Measurements from ENCODE around the gene OR51B6.
"Not testable (repeated sequence)": the region's sequence is repeated elsewhere in the genome, so short reads cannot be mapped to it uniquely, and the experiment has no call there.

The OR51B6 gene, protein sequence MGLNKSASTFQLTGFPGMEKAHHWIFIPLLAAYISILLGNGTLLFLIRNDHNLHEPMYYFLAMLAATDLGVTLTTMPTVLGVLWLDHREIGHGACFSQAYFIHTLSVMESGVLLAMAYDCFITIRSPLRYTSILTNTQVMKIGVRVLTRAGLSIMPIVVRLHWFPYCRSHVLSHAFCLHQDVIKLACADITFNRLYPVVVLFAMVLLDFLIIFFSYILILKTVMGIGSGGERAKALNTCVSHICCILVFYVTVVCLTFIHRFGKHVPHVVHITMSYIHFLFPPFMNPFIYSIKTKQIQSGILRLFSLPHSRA

DNA sequence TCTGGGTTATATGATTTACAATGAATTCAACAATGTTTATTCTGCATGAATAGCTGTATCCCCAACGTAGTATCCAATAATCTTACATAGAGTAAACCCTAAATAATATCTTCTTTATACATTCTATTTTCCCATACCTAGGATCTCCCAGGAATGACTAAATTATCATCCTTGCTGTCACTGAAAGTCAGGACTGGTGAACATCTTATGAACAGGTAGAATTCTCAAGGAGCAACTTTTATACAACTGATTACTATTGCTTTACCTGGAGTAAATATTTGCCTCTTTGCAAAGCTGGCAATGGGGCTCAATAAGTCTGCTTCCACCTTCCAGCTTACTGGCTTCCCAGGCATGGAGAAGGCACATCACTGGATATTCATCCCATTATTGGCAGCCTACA, at the start of gene OR51B6:
Gene OR51B6 (plus strand): TSS at position 301 of the 400 bp plus-strand sequence. CDS start 0 bp downstream, at position 301.
- TF ChIP-seq, protein P1, sequence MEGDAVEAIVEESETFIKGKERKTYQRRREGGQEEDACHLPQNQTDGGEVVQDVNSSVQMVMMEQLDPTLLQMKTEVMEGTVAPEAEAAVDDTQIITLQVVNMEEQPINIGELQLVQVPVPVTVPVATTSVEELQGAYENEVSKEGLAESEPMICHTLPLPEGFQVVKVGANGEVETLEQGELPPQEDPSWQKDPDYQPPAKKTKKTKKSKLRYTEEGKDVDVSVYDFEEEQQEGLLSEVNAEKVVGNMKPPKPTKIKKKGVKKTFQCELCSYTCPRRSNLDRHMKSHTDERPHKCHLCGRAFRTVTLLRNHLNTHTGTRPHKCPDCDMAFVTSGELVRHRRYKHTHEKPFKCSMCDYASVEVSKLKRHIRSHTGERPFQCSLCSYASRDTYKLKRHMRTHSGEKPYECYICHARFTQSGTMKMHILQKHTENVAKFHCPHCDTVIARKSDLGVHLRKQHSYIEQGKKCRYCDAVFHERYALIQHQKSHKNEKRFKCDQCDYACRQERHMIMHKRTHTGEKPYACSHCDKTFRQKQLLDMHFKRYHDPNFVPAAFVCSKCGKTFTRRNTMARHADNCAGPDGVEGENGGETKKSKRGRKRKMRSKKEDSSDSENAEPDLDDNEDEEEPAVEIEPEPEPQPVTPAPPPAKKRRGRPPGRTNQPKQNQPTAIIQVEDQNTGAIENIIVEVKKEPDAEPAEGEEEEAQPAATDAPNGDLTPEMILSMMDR (IDR thresholded peaks at IDR 0.05; ENCODE audit: low read depth, low read length): no peak
- no peak for TF ChIP-seq MYC (IDR thresholded peaks at IDR 0.05; ENCODE audit: low read depth, low read length)
- TF ChIP-seq, protein P2, sequence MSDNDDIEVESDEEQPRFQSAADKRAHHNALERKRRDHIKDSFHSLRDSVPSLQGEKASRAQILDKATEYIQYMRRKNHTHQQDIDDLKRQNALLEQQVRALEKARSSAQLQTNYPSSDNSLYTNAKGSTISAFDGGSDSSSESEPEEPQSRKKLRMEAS (IDR thresholded peaks at IDR 0.05; ENCODE audit: low read depth, low read length): no peak
- no peak for TF ChIP-seq POLR2A (IDR thresholded peaks at IDR 0.05; ENCODE audit: extremely low read depth, insufficient read length)
- DNase-seq (ENCODE audit: low read depth): no peak
- no peak within 1 kb of the TSS for H3K4me3 ChIP-seq (ENCODE audit: low read depth, low read length)

DNA sequence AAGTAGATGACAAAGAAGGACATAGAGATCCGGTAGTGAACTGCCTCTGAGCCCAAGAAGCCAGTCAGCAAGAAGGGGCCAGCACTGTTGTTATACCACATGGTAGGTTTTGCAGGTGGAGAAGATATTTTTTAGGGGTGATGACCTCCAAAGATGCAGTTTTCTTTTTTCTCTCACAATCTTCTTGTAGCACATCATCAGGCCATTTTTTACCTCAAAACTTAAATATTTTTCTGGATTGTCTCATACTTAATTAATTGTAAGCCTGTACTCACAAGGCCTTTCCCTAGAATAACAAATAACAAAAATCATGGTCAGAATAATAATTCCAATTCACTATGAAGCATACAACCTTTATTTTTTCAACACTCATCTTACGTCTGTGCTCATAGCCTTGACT, 49.5 kb upstream of the OR51B6 start, which contains the start of gene OR51B4:
Gene OR51B4 (minus strand): TSS at position 101 of the 400 bp plus-strand sequence. CDS start 0 bp downstream, at position 101.
- no peak within 1 kb of the TSS for H3K4me3 ChIP-seq (ENCODE audit: low read depth, low read length)
- DNase-seq (ENCODE audit: low read depth): no peak
- no peak for TF ChIP-seq MYC (IDR thresholded peaks at IDR 0.05; ENCODE audit: low read depth, low read length)
- TF ChIP-seq, protein P2 (IDR thresholded peaks at IDR 0.05; ENCODE audit: low read depth, low read length): no peak
- no peak for TF ChIP-seq POLR2A (IDR thresholded peaks at IDR 0.05; ENCODE audit: extremely low read depth, insufficient read length)
- TF ChIP-seq, protein P1 (IDR thresholded peaks at IDR 0.05; ENCODE audit: low read depth, low read length): no peak

DNA sequence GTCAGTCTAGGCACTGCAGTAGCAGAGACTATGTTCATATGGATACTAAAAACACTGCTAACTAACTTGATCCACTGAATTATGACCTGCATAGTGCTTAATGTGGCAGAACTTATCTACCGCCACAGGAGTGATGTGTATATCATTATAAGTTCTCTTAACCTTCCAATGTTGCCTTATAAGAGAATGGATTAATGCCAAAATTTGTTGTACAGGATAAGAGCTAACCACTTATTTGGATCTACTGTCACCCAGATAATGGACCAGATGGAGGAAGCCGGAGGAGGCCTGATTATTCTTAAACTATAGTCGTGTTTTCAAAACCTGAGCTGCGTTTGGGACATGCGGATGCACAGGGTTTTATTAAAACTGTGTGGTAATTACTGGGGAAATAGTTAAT, 47.7 kb upstream of the OR51B6 start:
- no peak overlapping the region for H3K4me3 ChIP-seq (ENCODE audit: low read depth, low read length)
- DNase-seq (ENCODE audit: low read depth): no peak
- TF ChIP-seq MYC (IDR thresholded peaks at IDR 0.05; ENCODE audit: low read depth, low read length) (no peak), POLR2A (IDR thresholded peaks at IDR 0.05; ENCODE audit: extremely low read depth, insufficient read length) (no peak)
- TF ChIP-seq, protein P2 (IDR thresholded peaks at IDR 0.05; ENCODE audit: low read depth, low read length): no peak
- TF ChIP-seq, protein P1 (IDR thresholded peaks at IDR 0.05; ENCODE audit: low read depth, low read length): no peak

DNA sequence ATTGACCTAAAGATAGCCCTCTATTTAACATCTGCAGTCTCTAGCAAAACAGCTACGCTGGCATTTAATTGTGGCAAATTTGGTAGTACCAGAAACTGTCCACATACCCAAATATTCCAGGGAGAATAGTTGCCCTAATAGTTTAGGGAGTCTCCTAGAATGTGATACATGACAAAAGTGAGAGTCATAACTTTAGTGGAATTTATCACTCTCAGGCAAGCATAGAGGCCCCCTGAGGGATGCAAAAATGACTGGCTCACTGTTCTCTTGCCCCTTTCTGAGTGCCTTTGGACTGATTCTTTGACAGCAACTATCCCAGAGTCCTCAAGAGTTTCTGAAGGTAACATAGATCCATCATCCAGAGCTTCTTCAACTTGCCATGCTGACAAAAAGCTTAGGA, 47.3 kb upstream of the OR51B6 start:
- DNase-seq (ENCODE audit: low read depth): no peak
- no peak overlapping the region for H3K4me3 ChIP-seq (ENCODE audit: low read depth, low read length)
- TF ChIP-seq, protein P2 (IDR thresholded peaks at IDR 0.05; ENCODE audit: low read depth, low read length): no peak
- no peak for TF ChIP-seq MYC (IDR thresholded peaks at IDR 0.05; ENCODE audit: low read depth, low read length)

DNA sequence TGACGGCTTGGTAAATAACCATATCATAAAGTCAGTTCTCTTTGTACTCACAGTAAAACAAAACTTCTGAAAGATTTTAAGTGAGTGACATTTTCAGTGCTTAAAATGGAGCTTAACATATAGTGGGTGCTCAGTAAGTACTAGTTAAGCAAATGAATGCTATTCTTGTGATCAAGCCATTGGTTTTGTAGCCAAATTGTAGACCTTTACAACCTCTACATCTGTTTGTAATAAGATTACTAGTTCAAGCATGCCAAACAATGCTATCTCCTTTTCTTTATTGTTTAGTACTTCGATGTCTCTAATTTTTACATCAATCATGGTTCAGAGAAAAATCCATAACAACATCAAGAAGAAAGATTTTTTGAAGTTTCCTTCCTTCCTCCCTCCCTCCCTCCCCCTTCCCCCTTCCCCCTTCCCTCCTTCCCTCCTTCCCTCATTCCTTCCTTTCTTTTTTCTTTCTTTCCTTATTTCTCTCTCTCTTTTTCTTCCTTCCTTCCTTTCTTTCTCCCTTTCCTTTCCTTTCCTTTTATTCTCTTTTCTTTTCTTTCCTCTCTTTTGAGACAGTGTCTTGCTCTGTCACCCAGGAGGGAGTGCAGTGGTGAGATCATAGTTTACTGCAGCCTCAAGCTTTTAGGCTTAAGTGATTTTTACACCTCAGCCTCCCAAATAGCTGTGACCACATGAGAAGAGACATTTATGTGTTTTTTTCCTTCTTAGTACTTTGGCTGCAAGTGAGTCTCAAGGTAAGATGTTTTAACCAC, 43.9 kb upstream of the OR51B6 start:
- no peak overlapping the region for H3K4me3 ChIP-seq (ENCODE audit: low read depth, low read length)
- no peak for DNase-seq (ENCODE audit: low read depth)
- TF ChIP-seq, protein P1 (IDR thresholded peaks at IDR 0.05; ENCODE audit: low read depth, low read length): no peak
- TF ChIP-seq MYC (IDR thresholded peaks at IDR 0.05; ENCODE audit: low read depth, low read length) (no peak), POLR2A (IDR thresholded peaks at IDR 0.05; ENCODE audit: extremely low read depth, insufficient read length) (no peak)
- TF ChIP-seq, protein P2 (IDR thresholded peaks at IDR 0.05; ENCODE audit: low read depth, low read length): no peak

DNA sequence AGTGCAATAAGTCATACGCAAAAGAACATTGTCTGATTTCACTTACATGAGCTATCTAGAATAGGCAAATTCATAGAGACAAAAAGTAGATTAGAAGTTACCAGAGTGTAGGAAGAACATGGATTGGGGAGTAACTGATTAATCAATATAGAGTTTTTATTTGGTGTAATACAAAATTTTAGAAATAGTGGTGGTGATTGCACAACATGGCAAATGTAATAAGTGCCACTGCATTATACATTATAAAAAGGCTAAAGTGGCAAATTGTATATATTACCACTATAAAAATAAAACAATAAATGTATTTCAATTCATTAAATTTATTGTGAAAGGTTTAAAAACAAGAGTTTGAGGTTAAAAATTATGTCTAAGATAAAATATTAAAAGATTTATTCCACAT, 40.9 kb upstream of the OR51B6 start:
- DNase-seq (ENCODE audit: low read depth): no peak
- TF ChIP-seq MYC (IDR thresholded peaks at IDR 0.05; ENCODE audit: low read depth, low read length): no peak
- no peak for TF ChIP-seq POLR2A (IDR thresholded peaks at IDR 0.05; ENCODE audit: extremely low read depth, insufficient read length)
- TF ChIP-seq, protein P1 (IDR thresholded peaks at IDR 0.05; ENCODE audit: low read depth, low read length): no peak

DNA sequence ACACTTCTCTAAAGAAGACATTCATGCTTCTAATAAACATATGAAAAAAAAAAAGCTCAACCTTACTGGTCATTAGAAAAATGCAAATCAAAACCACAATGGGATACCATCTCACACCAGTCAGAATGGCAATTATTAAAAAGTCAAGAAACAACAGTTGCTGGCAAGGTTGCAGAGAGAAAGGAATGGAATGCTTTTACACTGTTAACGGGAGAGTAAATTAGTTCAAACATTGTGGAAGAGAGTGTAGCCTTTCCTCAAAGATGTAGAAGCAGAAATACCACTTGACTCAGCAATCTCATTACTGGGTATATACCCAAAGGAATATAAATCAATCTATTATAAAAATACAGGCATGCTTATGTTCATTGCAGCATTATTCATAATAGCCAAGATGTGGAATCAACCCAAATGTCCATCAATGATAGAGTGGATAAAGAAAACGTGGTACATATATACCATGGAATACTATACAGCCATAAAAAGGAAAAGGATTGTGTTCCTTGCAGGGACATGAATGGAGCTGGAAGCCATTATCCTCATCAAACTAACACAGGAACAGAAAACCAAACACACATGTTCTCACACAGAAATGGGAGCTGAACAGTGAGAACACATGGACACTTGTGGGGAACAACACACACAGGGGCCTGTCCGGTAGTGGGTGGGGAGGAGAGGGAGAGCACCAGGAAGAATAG, 37.8 kb upstream of the OR51B6 start:
- DNase-seq (ENCODE audit: low read depth); H3K4me3 ChIP-seq (ENCODE audit: low read depth, low read length): not testable (repeated sequence)

More for the DNA sequence above, 40.9 kb upstream of the OR51B6 start:
- no peak overlapping the region for H3K4me3 ChIP-seq (ENCODE audit: low read depth, low read length)
